HG02973 (cell line): ENCODE results near the gene FOXL1.
"Not testable (repeated sequence)": the region's sequence is repeated elsewhere in the genome, so short reads cannot be mapped to it uniquely, and the experiment has no call there.

Source experiments
- ATAC-seq: cut with Tn5 transposase; IDR thresholded peaks from one replicate; pipeline ENCODE4 v1.9.1; 2021; ENCODE audit warnings: moderate library complexity; ENCODE audit not compliant: unreplicated experiment

Gene FOXL1

GRCh38 chr16:86579268-86580062, 1.1 kb downstream of the FOXL1 start:
- ATAC-seq, result no peak

GRCh38 chr16:86580063-86580790, 1.9 kb downstream of the FOXL1 start:
- ATAC-seq, result no peak

- ATAC-seq, result no peak
Observed at GRCh38 chr16:86580791-86581170, 2.4 kb downstream of the FOXL1 start.

GRCh38 chr16:86581458-86581857, 3.1 kb downstream of the FOXL1 start:
- ATAC-seq, result no peak

GRCh38 chr16:86584071-86584685, 5.8 kb downstream of the FOXL1 start:
- no peak for ATAC-seq

GRCh38 chr16:86584726-86585721, 6.7 kb downstream of the FOXL1 start:
- ATAC-seq, result no peak

- no peak for ATAC-seq
Observed at GRCh38 chr16:86585821-86586611, 7.7 kb downstream of the FOXL1 start.

GRCh38 chr16:86587487-86587886, 9.1 kb downstream of the FOXL1 start:
- ATAC-seq, result no peak

- ATAC-seq, result not testable (repeated sequence)
Observed at GRCh38 chr16:86587955-86588354, 9.6 kb downstream of the FOXL1 start.

- ATAC-seq, result no peak
Observed at GRCh38 chr16:86590501-86591144, 12.3 kb downstream of the FOXL1 start.

- ATAC-seq, result no peak
Observed at GRCh38 chr16:86591270-86591669, 12.9 kb downstream of the FOXL1 start.

- ATAC-seq, result no peak
Observed at GRCh38 chr16:86593913-86594620, 15.7 kb downstream of the FOXL1 start.

- ATAC-seq, result no peak
Observed at GRCh38 chr16:86594721-86595120, 16.4 kb downstream of the FOXL1 start.

GRCh38 chr16:86595983-86596605, 17.7 kb downstream of the FOXL1 start:
- no peak for ATAC-seq

GRCh38 chr16:86597126-86597879, 19.0 kb downstream of the FOXL1 start:
- no peak for ATAC-seq

- no peak for ATAC-seq
Observed at GRCh38 chr16:86597880-86598606, 19.7 kb downstream of the FOXL1 start.
